Urothelium cell line (cell line): ENCODE measurements around the gene FRMD4A.

Experiments used
- DNase-seq: peaks from one replicate; pipeline ENCODE4 v3.0.0; 2011; ENCODE audit warnings: low spot score, mixed read lengths
- FAIRE-seq: peaks from 2 replicates; lab custom pipeline; 2011; peaks lifted over from hg19 to GRCh38; lab: Jason Lieb, UNC

FRMD4A gene

DNA sequence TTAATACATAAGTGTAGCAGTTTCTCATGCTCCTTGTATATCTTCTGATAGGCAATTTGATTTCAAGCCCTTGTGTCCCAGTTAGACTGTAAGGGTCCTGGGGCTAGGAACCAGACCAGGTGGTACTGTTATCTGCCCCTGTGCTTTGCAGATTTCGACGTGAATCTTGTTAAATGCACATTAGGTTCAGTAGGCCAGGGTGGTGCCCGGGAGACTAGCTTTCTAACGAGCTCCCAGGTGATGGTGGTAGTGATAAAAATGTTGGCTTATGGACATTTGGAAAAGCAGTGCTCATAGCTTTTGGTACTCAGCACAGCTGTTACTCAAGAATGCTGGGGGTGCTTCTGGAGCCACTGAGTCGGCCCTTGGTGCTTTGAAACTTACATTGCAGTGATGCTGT lies 679.8 kb downstream of the FRMD4A start:
- no peak for DNase-seq
- FAIRE-seq: no peak

DNA sequence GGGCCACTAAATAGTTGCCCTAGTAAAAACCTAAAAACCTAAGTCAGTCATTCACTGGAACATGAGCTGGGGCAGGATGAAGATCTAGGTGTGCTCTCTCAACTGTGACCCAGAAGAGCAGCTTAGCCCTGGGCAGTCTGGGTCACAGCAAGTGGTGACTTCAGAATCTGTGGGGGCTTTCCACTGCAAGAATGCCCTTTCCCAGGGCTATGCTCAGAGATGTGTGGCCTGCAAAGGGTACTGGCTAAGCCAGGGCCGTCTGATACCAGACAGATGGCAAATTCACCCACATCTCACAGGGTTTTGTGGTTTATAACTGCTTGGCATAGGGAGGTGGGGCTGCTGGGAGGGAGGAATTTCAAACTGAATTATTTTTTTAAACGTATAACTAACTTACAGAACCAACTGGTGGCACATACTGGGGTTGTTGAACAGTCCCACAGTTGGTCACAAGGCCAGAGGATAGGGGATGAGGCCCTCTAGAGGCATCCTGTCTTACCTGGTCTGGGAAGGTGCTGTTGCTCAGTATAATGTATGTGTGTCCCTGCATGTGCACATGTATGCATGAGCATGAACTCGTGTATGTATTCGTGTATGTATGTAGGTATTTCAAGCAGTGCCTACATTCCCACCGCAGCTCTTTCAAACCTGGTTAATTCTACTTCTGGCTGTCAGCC lies 680.7 kb downstream of the FRMD4A start:
- FAIRE-seq: peak; percentile 53
- no peak for DNase-seq

DNA sequence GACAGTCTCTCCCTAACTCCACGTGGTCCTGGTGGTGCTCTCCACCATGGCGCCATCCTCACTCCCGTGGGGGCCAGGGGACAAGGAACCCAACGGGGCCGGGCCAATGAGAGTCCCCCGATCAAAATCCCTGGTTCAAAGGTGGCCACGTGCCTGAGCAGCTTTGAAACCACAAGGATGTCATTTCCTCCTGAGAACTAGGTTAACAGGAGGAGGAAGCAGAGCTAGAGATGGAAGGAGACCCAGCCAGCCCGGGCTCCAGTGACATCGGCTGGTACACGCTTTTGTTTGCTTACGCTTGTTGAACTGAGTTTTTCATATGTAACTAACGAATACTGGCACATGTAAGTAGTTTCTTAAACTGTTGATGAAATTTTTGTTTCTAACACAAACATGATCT lies 682.3 kb downstream of the FRMD4A start:
- no peak for FAIRE-seq
- no peak for DNase-seq

DNA sequence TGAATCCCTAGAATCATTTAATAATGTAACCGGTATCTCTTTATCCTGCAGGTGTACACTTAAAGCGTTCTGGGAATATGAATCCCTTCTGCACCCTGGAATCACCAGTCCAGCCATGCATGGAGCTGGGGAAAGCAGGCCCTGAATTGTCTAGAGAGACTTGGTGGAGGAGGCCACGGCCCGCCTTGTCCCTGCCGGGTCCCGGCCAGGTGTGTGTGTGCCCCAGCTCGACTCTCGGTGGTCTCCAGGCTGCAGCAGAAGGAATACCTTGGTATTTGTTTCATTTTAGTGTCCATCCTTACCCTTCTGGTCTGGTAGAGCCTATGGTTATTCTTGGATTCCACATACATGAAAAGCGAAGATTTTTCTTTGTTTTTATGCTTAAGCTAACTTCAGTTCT lies 685.9 kb downstream of the FRMD4A start:
- DNase-seq (no peak), FAIRE-seq (no peak)

DNA sequence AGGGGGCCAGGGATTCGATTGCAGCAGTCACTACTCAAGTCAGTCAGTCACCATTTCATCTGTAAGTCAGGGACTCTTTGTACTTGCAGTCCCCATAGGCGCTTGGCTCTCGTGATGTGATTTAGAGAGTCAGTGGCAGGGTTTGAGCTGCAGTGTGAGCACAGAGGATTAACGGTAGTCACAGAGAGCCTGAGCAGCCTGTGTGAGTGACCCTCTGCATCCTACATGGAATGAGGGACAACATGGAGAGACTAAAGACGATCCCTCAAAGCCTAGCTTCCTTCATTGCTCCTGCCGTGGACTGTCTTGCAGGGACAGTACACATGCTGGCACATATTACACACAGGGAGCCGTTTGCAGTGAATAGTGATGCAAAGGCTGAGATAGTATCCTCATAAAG lies 687.7 kb downstream of the FRMD4A start:
- DNase-seq (no peak), FAIRE-seq (no peak)

DNA sequence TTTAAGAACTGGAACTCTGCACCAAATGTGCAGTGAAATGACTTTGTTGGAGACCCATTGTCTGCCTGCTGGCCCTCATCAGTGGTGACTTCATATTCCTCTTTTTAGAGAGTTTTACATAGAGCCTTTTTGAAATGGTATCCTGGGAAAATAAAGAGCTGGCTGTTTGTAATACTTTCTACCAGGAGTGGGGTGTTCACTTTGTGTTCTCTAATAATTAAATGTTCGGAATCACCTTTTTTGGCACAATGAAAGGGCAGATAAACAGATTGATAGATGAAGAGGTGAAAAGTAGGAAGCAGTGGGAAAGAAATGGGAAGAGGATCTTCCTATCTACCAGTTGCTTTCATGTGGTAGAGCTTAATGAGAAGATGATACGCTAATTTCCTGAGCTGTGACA lies 688.4 kb downstream of the FRMD4A start:
- FAIRE-seq (no peak), DNase-seq (no peak)

DNA sequence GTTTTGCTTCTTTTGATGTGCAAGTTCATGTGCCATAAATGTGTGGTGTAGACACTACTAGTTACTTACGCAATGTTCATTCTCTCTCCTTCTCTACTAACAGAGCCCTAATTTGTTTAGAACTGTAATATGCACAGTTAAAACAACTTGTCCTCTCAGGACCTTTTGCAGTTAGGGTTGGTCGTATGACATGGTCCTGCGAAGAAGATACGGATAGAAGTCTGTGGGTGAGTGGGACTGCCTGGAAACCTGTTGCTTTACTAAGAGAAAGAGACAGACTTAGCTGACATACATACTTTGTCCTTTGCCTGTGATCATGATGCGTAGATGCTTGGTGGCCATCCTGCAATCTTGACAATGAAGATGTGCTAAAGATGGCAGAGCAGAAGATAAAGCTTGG lies 692.8 kb downstream of the FRMD4A start:
- FAIRE-seq (no peak), DNase-seq (no peak)

DNA sequence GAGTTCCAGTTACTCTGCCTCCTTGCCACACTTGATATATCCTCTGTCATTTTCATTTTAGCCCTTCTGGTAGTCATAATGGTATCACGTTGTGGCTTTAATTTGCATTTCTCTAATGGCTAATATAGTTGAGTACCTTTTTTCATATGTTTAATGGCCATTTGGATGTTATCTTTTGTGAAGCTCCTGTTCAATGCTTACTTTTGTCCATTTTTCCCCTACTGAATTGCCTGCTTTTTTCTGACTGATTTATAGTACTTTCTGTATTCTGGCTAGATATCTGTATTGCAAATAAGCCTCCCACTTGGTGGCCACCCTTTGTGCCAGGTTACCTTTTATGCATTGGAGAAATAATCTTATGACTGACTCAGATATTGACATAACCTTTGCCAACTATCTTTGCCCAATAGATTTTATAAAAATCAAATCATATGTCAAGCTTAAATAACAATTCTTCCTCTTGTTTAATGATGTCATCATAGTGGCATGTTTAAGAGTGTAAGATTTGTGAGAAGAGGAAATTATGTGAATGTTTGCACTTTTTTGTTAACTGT lies 693.3 kb downstream of the FRMD4A start:
- DNase-seq (no peak), FAIRE-seq (no peak)

DNA sequence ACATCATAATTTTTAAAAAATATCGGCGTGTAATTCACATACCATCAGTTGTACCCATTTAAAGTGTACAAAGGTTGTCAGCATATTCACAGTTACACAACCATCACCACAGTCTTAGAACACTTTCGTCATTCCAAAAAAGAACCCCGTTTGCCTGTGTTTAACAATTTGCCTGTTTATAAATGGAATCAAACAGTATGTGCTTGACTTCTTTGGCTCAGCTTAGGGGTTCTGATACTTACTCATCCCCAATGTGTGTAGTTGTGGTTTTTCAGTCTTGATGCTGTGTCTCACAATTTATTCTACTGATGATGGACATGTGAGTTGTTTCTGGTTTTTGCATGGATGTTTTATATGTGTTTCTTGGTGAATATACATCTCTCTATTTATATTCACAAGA lies 693.9 kb downstream of the FRMD4A start:
- DNase-seq (no peak), FAIRE-seq (no peak)

DNA sequence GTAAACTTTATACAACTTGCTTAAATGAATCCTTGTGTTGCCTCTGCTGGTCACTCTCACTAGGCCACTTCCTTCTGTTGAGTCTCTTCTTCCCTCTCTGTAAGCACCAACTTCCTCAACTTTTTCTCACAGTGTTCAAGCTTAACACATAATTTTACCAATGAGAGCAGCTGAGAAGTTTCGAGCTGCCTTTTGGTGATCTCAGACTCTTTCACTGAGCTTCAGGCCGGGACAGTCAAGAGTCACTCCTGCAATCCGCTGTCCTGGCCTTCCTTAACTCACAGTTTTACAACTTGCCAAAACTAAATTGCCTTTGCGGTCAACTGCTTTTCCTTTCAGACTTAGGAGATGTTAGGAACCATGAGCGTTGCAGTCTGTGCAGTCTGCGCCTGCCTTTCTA lies 696.5 kb downstream of the FRMD4A start:
- DNase-seq (no peak), FAIRE-seq (no peak)

DNA sequence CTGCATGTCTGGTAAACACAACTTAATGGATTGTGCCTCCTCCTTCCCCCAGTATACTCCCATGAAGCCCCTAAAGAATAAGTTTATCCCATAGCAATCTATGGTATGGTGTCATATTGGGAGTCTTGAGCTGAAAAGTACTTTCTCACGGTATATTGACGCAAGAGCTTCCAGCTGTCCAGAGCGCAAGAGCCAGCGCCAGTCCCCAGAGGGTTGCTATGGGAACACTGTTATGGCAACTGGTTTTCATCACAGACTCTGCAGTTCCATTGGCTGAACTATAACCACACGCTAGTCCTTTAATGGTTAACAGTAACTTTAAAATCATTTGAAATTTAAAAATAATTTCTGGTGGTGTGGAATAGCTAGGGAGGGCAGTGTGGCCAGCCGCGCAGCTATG lies 697.0 kb downstream of the FRMD4A start:
- FAIRE-seq: no peak

DNA sequence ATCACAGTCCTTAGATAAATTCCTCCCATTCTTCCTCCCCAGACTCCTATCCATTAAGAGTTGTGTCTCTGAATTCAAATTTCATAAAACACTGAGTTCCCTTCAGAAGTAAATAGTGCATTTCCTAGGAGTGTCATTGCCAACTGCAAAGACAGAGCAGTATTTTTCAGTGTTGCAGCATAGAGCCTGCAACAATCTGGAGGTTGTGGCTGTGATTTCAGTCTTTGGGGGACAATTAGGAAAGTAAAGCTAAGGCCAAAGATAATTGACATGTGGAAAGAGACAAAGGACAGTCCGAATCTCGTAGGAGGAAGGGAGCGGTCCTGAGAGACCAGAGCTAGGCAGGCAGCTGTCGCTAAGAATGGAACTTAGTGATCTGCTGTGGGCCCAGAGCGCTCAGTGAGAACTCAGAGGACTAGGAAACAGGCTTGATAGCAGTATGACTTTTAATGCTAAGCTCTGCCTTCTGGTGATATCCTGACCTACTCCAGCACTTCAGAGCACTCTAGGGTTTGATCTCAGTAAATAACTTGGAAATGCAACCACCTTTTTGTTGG lies 697.8 kb downstream of the FRMD4A start:
- FAIRE-seq (no peak), DNase-seq (no peak)

More for the DNA sequence above, 697.0 kb downstream of the FRMD4A start:
- DNase-seq: no peak

DNA sequence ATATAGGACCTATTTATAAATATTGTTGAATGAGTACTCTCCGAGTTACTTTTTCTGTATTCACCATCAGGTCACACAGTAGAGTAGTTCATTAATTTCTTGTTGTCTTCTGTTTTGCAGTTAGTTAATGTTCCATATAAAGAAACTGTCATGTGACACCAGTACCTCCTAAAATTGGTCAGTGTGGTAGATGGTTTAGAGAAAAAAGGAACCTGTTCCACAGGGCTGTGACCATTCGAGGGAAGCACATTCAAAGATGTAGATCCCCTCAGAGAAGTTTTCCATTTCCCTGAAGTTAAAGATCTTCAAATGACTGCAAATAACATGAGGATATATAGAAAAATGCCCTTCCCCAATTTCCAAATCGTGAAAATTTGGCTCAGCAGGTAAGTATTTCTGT lies 698.3 kb downstream of the FRMD4A start:
- FAIRE-seq (no peak), DNase-seq (no peak)

DNA sequence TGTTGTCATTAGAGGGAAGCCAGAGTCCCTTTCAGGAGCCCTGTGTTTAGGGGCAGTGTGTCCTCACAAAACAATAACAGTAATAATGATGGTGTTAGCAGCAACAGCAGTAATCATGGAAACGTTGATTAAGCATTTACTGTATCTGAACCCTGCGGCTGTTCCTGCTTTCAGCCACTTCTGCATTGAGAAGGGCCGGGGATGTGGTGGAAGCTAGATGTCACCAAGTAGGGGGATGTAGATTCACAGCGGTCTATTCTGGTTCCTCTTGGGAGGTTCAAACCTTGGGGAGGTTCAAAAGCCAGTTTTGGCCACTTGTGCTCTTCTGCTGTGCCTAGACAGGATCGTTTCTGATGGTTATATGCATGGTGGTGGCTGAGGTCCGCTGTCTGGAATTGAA lies 699.1 kb downstream of the FRMD4A start:
- DNase-seq (no peak), FAIRE-seq (no peak)

DNA sequence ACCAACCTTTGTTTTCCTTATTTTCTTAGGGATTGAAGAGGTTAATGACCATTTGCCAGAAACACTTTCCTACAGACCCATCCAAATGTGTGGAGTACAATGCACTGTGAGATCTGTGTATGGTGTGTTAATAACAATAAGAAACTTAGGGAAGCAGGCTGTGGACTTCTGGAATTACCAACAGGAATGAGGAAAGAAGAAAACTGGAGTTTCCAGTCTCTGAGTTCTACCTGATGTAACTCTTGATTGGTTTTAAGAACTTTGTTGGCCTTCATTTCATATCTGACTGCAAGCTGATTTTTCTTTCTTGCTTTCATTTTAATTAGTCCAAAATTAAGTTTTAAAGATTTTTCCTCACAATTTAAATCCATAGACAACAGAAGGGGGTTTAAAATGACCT lies 700.5 kb downstream of the FRMD4A start:
- FAIRE-seq (no peak), DNase-seq (no peak)

DNA sequence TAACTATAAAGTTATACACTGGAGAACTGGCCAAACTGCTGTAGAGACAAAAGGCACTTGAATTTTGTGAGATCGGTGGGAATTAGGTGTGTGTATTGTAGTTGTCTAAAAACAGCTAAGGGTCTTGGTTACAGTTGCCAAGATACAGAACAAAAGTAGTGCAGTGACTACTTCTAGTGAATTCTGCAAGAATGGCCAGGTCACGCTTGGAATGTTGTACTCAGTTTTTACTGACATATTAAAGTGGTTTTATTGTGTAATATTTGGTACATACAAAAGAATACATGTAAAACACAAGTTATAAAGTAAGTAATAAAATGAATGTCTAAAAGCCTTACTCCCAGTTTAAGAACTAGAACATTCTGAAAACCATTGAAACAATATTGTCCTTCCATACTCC lies 701.6 kb downstream of the FRMD4A start:
- FAIRE-seq: no peak
- no peak for DNase-seq

DNA sequence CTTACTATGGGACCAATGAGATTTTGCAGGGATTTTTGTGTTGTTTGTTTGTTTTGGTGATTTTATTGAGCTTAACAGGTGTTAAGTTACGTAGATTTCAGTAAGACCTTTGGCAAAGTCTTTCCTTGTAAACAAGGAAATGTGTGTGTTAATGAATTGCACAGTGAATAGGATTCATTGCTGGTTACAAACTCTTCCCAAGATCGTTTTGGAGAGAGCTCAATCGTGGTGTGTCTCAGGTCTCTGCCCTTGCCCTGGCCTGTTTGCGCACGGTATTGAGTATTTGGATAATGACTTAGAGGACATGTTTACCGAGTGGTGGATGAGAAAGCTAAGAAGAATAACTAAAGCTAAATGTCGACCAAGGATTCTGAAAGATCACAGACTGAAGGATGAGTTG lies 702.1 kb downstream of the FRMD4A start:
- FAIRE-seq: no peak
- no peak for DNase-seq

DNA sequence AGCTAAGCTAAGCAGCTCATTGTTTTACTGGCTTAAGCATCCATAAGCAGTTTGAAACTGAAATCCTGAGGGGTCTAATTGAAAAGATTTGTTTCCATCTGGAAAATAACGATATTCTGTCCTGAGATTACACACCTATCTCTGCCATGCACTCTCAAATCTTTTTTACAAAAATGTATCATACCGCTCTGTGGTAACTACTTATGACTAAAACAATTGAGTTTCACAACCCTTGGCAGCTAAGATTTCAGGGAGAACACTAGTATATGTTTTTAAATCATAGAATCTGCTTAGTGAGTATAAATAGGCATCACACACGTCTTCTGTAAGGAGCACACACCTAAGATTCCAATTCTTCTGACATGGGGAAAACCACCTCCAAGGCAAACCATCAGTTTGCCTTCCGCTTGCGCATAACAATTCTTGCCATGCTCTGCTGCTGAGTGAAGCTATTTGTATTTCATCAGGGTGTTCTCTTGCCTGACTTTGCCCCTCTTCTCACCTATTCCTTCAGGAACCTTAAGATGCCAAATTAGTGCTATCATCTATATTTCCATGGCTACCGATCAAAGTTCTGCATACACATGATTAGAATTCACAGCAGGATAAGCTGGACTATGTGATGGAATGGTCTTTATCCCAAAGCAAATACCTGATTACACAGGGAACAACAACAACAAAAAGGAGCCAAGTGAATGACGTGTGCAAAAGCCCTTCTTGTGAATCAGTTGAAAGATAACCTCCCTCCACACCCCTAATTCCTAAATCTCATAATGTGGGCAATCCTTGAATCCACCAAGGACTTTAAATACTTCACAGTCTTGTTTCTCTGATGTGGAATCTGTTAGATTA lies 703.0 kb downstream of the FRMD4A start:
- DNase-seq (no peak), FAIRE-seq (no peak)

DNA sequence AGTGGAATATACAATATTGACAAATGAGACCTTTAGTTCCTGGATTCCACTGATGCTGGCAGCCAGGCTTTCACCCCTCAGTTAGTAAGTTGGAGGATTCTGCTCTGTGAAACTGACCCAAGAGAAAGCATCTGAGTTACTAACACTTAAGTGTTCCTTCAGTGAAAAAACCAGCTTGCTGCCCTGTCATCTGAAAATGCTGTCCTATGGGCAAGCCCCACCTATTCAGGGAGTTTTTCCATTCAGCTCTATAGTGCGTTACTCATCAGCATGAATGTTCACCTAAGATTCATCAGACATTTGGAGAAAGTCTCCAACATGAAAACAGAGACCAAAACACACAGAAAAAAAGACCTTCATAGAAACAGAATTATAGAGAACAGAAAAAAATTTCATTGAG lies 706.1 kb downstream of the FRMD4A start:
- no peak for DNase-seq
- FAIRE-seq: no peak

DNA sequence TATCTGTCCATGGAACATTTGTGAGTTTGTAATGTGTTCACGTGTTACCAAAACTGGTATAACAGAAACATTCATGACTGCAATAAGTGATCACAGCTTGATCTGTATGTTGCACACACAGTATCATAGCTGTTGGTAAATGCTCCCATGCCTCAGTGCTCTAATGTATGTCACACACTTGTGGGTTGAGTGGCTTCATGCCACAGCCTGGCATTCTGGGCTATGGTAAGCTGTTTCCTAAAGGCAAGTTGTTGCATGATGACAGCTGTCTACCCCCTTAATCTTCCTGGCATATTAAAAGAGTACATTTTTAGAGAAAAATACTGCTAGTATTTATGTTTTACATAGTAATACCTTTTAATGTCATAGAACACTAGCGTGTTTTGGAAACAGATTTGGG lies 708.8 kb downstream of the FRMD4A start:
- no peak for DNase-seq
- no peak for FAIRE-seq

DNA sequence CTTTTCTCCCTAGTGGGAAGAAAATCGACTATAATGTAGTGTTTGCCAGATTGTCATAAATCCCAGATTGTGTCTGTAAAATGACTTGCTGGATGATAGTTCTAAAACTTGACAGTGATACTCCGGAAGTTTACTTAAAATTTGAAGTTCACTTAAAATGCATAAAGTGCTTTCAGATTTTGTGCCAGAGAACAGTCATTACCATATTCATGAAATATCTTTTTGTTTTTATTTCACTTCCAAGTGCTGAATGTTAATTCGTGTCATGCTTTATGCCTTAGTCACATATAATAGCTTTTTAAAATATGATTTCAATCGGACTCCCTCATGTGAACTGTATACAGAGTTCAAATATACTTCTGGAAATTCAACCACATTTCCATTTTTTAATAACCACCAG lies 713.6 kb downstream of the FRMD4A start:
- no peak for FAIRE-seq
- DNase-seq: no peak
